HL-60 (cell line): ENCODE results near the gene COL4A2.

Source experiments
- DNase-seq, 2 experiments: peaks; one replicate each; pipeline ENCODE4 v3.0.0-alpha.2; 2010 to 2020; ENCODE audit warnings: low read depth in 1 of 2, low spot score in 1 of 2
- H3K27ac ChIP-seq: fragments of 250-450 bp; sonication (Bioruptor Pico); replicated peaks from 2 replicates; pipeline ENCODE4 v1.5.1; 2020; ENCODE audit warnings: mild to moderate bottlenecking, moderate library complexity
- H3K27me3 ChIP-seq: fragments of 250-450 bp; sonication (Bioruptor Pico); 2 replicates; pipeline ENCODE4 v1.5.1; 2021; ENCODE audit warnings: mild to moderate bottlenecking, moderate library complexity; ENCODE audit not compliant: insufficient read depth, poor library complexity, severe bottlenecking
- H3K4me3 ChIP-seq: replicated peaks from 2 replicates; pipeline ENCODE4 v1.5.1; 2011; ENCODE audit warnings: mild to moderate bottlenecking, control low read depth, low read length; ENCODE audit not compliant: insufficient read depth
- GABPA ChIP-seq: IDR thresholded peaks from 2 replicates; pipeline ENCODE4 v1.6.1; 2012; ENCODE audit warnings: low read depth
- POLR2AphosphoS5 ChIP-seq: IDR thresholded peaks from 2 replicates; pipeline ENCODE4 v1.6.1; 2012; ENCODE audit warnings: low read depth
- REST ChIP-seq: IDR thresholded peaks from 2 replicates; pipeline ENCODE4 v1.6.1; 2012; ENCODE audit warnings: low read depth; ENCODE audit not compliant: insufficient replicate concordance
- SPI1 ChIP-seq: IDR thresholded peaks from 2 replicates; pipeline ENCODE4 v1.6.1; 2012; ENCODE audit warnings: low read depth, mild to moderate bottlenecking, borderline replicate concordance
- TF ChIP-seq, protein P1 (sequence below): IDR thresholded peaks from one replicate; pipeline ENCODE4 v1.5.1; 2011; ENCODE audit warnings: low read length, control low read depth, inconsistent platforms; ENCODE audit not compliant: insufficient read depth

COL4A2 gene

DNA sequence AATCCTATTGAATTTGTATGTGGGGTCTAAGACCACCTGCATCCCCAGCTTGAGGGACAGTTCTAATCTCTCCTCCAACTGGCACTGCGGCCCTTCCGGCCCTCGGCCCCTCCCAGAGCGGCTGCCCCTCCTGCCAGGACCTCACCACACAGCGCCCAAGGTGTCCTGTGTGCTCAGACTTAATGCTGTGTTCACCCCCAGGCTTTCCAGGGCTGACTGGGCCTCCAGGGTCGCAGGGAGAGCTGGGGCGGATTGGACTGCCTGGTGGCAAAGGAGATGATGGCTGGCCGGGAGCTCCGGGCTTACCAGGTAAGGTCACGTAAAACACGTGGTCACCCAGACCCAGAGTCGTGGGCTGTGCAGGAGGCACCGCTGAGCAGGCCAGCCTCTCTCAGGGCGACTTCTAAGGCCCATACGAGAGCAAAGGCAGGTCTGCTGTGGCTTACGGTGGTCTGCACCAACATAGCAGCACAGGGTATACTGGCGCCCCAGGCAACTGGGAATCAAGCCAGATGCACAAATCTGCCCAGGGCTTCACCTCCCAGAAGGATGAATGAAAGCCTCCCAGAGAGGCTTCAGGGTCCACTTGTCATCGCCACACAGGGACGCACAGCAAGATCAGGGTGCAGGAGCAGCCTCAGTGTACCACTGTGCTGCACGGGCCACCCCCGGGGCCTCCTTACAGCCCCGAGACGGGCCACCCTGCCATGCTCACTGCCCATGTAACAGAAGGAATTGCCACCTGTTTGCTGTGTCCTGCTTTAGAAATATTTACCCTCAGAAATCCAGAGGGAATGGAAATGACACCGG lies 185.0 kb downstream of the COL4A2 start:
- no peak overlapping the region for H3K4me3 ChIP-seq
- no peak for TF ChIP-seq GABPA
- TF ChIP-seq POLR2AphosphoS5, result no peak
- TF ChIP-seq, protein P1, sequence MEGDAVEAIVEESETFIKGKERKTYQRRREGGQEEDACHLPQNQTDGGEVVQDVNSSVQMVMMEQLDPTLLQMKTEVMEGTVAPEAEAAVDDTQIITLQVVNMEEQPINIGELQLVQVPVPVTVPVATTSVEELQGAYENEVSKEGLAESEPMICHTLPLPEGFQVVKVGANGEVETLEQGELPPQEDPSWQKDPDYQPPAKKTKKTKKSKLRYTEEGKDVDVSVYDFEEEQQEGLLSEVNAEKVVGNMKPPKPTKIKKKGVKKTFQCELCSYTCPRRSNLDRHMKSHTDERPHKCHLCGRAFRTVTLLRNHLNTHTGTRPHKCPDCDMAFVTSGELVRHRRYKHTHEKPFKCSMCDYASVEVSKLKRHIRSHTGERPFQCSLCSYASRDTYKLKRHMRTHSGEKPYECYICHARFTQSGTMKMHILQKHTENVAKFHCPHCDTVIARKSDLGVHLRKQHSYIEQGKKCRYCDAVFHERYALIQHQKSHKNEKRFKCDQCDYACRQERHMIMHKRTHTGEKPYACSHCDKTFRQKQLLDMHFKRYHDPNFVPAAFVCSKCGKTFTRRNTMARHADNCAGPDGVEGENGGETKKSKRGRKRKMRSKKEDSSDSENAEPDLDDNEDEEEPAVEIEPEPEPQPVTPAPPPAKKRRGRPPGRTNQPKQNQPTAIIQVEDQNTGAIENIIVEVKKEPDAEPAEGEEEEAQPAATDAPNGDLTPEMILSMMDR, result no peak
- TF ChIP-seq SPI1, result no peak
- TF ChIP-seq REST, result no peak

GRCh38 chr13:110492679-110493593 lies 185.9 kb downstream of the COL4A2 start:
- no peak overlapping the region for H3K4me3 ChIP-seq
- DNase-seq, result no peak
- TF ChIP-seq SPI1, result no peak
- TF ChIP-seq POLR2AphosphoS5, result no peak

More for the DNA sequence above, 185.0 kb downstream of the COL4A2 start:
- no peaks in the 10 kb centered on the region for H3K27me3 ChIP-seq
- H3K27ac ChIP-seq, result no peak overlapping the region
- DNase-seq, result no peak

DNA sequence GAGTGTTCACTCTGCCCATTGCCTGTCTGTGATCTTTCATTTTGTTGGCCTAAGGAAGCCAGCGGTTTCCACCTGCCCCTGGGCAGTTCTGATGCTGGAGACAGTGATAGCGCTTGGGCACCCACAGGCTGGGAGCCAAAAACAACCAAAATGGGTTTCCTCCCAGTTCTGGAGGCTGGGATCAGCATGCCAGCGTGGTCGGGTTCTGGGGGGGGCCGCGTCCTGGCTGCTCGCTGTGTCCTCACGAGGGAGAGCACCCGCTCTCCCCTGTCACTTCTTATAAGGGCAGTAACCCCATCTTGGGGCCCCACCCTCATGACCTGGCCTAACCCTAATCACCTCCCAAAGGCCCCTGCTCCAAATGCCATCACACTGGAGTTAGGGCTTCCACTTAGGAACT lies 186.5 kb downstream of the COL4A2 start:
- DNase-seq, result no peak
- no peaks in the 10 kb centered on the region for H3K27me3 ChIP-seq
- no peak for TF ChIP-seq SPI1
- TF ChIP-seq, protein P1, result no peak
- no peak for TF ChIP-seq POLR2AphosphoS5
- TF ChIP-seq REST, result no peak
- no peak for TF ChIP-seq GABPA
- no peak overlapping the region for H3K4me3 ChIP-seq
- H3K27ac ChIP-seq, result no peak overlapping the region

More at GRCh38 chr13:110492679-110493593, 185.9 kb downstream of the COL4A2 start:
- H3K27me3 ChIP-seq, result no peaks in the 10 kb centered on the region
- no peak overlapping the region for H3K27ac ChIP-seq

- no peak for DNase-seq
- Histone ChIP-seq H3K27me3 (no peaks in the 10 kb centered on the region), H3K27ac (no peak overlapping the region), H3K4me3 (no peak overlapping the region)
- TF ChIP-seq SPI1 (no peak), POLR2AphosphoS5 (no peak), GABPA (no peak), REST (no peak)
- TF ChIP-seq, protein P1, result no peak
These were observed 188.3 kb downstream of the COL4A2 start for GRCh38 chr13:110495376-110495775.
